Tibial nerve (tissue), 4 donors: ENCODE results near the gene TMEM132D.

Source experiments
- CTCF ChIP-seq, 5 experiments: fragments of 200-600 bp in 3 of 5; fragments of 450-650 bp in 2 of 5; sonication (generic) in 3 of 5; IDR thresholded peaks; one replicate each; pipeline ENCODE4 v1.5.1; 2016 to 2019; ENCODE audit warnings: antibody characterized with exemption in 5 of 5, mild to moderate bottlenecking in 3 of 5, moderate library complexity in 2 of 5
- EP300 ChIP-seq, 2 donors: sonication (generic); formaldehyde crosslinking; IDR thresholded peaks; one replicate each; pipeline ENCODE4 v1.6.1; 2017; ENCODE audit warnings: antibody characterized with exemption in 2 of 2, mild to moderate bottlenecking in 1 of 2
- POLR2A ChIP-seq, 2 donors: fragments of 450-650 bp; IDR thresholded peaks; one replicate each; pipeline ENCODE4 v1.6.1; 2017; ENCODE audit warnings: antibody characterized with exemption in 2 of 2, mild to moderate bottlenecking in 2 of 2, moderate library complexity in 2 of 2

- TF ChIP-seq CTCF (IDR thresholded peaks at IDR 0.05) (no peak), POLR2A (IDR thresholded peaks at IDR 0.05) (no peak), EP300 (IDR thresholded peaks at IDR 0.05) (no peak)
These were observed 26.4 kb downstream of the TMEM132D start for GRCh38 chr12:129877411-129877810.
